Esophagus muscularis mucosa (tissue), 4 donors: ENCODE results near the gene TFPI.

Experiments
- CTCF ChIP-seq, 3 experiments: fragments of 200-600 bp in 2 of 3; fragments of 450-650 bp in 1 of 3; sonication (generic) in 2 of 3; IDR thresholded peaks; one replicate each; pipeline ENCODE4 v1.5.1; 2017 to 2019; ENCODE audit warnings: antibody characterized with exemption in 3 of 3, mild to moderate bottlenecking in 2 of 3, moderate library complexity in 1 of 3
- EP300 ChIP-seq: sonication (generic); formaldehyde crosslinking; IDR thresholded peaks from one replicate; pipeline ENCODE4 v1.6.1; 2017; ENCODE audit warnings: antibody characterized with exemption
- POLR2AphosphoS5 ChIP-seq, 2 donors: sonication (generic); formaldehyde crosslinking; IDR thresholded peaks; one replicate each; pipeline ENCODE4 v1.6.1; 2017; ENCODE audit warnings: antibody characterized with exemption in 2 of 2

- TF ChIP-seq CTCF (IDR thresholded peaks at IDR 0.05) (no peak), POLR2AphosphoS5 (IDR thresholded peaks at IDR 0.05) (no peak), EP300 (no peak)
Measured at GRCh38 chr2:187486241-187486640, 68.0 kb downstream of the TFPI start.
